Panc1 (cell line): ENCODE results near the gene LRRC18. TPM values are rescaled to one million over a fixed set of nuclear protein-coding genes. Genes with fewer than 3 reads are reported as not detected.

Experiments
- ATAC-seq: fragments of 200-7000 bp; cut with Tn5 transposase; 2 replicates; pipeline ENCODE4 v1.9.1; 2020; ENCODE audit warnings: mild to moderate bottlenecking, moderate library complexity
- BruUV-seq: library from RNA; stranded (reverse); fragments of 400-500 nt; replicated peaks from 2 replicates; lab custom pipeline; 2021; lab: Mats Ljungman, UMichigan
- CTCF ChIA-PET: fragments of 300-600 bp; sonication (Branson Sonifier 250); formaldehyde crosslinking; loops from one replicate; lab custom pipeline; 2022; ENCODE audit warnings: antibody characterized with exemption; lab: Charles Lee
- POLR2A ChIA-PET: fragments of 300-600 bp; sonication (Branson Sonifier 250); formaldehyde crosslinking; loops from one replicate; lab custom pipeline; 2022; ENCODE audit warnings: antibody characterized with exemption; lab: Charles Lee
- DNase-seq: peaks from one replicate; pipeline ENCODE4 v3.0.0-alpha.2; 2010; ENCODE audit warnings: low read depth, low spot score
- H3K27ac ChIP-seq: 2 replicates; pipeline ENCODE4 v1.5.1; 2011; ENCODE audit warnings: mild to moderate bottlenecking, low read length, inconsistent platforms
- H3K27me3 ChIP-seq: fragments of 200-500 bp; sonication (Bioruptor generic); 2 replicates; pipeline ENCODE4 v1.6.0; 2014; ENCODE audit warnings: low read length, inconsistent platforms; ENCODE audit not compliant: control insufficient read depth, insufficient read depth
- H3K36me3 ChIP-seq: fragments of 200-500 bp; sonication (Bioruptor generic); 2 replicates; pipeline ENCODE4 v1.5.1; 2014; ENCODE audit warnings: inconsistent platforms, mild to moderate bottlenecking, low read length, moderate library complexity; ENCODE audit not compliant: control insufficient read depth, insufficient read depth
- H3K4me1 ChIP-seq: 2 replicates; pipeline ENCODE4 v1.5.1; 2011; ENCODE audit warnings: inconsistent platforms, mild to moderate bottlenecking, low read length, moderate library complexity; ENCODE audit not compliant: control insufficient read depth, insufficient read depth
- H3K4me3 ChIP-seq, 2 experiments: 2 replicates each; pipeline ENCODE4 v1.5.1; 2011 to 2012; ENCODE audit warnings: low read depth in 2 of 2, low read length in 2 of 2, mild to moderate bottlenecking in 2 of 2, inconsistent platforms in 1 of 2, moderate library complexity in 1 of 2
- H3K9me3 ChIP-seq: fragments of 200-500 bp; sonication (Bioruptor generic); 2 replicates; pipeline ENCODE4 v1.5.1; 2014; ENCODE audit warnings: low read depth, mild to moderate bottlenecking, inconsistent platforms, low read length, moderate library complexity; ENCODE audit not compliant: control insufficient read depth, insufficient read depth
- CTCF ChIP-seq: fragments of 450-650 bp; IDR thresholded peaks from 2 replicates; pipeline ENCODE4 v1.5.1; 2017; ENCODE audit warnings: mild to moderate bottlenecking
- POLR2AphosphoS5 ChIP-seq: IDR thresholded peaks from 2 replicates; pipeline ENCODE4 v1.6.1; 2012; ENCODE audit warnings: mild to moderate bottlenecking, low read depth, low read length, moderate library complexity
- REST ChIP-seq, 2 experiments: IDR thresholded peaks; 2 replicates each; pipeline ENCODE4 v1.6.1; 2011 to 2012; ENCODE audit warnings: low read depth in 2 of 2, control low read depth in 1 of 2, low read length in 1 of 2, mild to moderate bottlenecking in 1 of 2, moderate library complexity in 1 of 2; ENCODE audit not compliant: insufficient read depth in 1 of 2
- SIN3A ChIP-seq: IDR thresholded peaks from 2 replicates; pipeline ENCODE4 v1.6.1; 2012; ENCODE audit warnings: low read depth, mild to moderate bottlenecking, low read length, moderate library complexity, borderline replicate concordance; ENCODE audit not compliant: insufficient read depth
- TCF7L2 ChIP-seq: IDR thresholded peaks from 2 replicates; pipeline ENCODE4 v1.6.1; 2011; ENCODE audit warnings: mild to moderate bottlenecking, low read depth, low read length, inconsistent platforms
- in situ Hi-C: cut with HindIII; loops from 2 replicates; pipeline ENCODE4 v1.10.0; 2016; ENCODE audit warnings: low sequenced_read_pairs, low pct_unique_long_range_greater_than_20kb
- intact Hi-C: fragments of 100-400 bp; cut with micrococcal nuclease; formaldehyde crosslinking; loops from one replicate; pipeline ENCODE4 v1.10.0; 2022; ENCODE audit not compliant: unreplicated experiment
- total RNA-seq: library from RNA; stranded (reverse); gene quantifications from one replicate; pipeline ENCODE4 v1.2.1, GENCODE V29; 2021; ENCODE audit not compliant: unreplicated experiment

The LRRC18 gene
- total RNA-seq, 1 experiment from 2014 or later = not detected

- no peak for DNase-seq
- intact Hi-C loops = no loop called here
- H3K27me3 ChIP-seq = peaks cover 16% of the 10 kb centered on the region
- no peak for ATAC-seq
- H3K4me1 ChIP-seq = no peaks in the 10 kb centered on the region
- POLR2A ChIA-PET = no interaction called here
- TF ChIP-seq REST (IDR thresholded peaks at IDR 0.05; ENCODE audit: insufficient read depth in 1 of 2, low read depth in 2 of 2, low read length in 1 of 2) (no peak), POLR2AphosphoS5 (no peak), CTCF (no peak), TCF7L2 (no peak), SIN3A (no peak)
- no peak overlapping the region for H3K27ac ChIP-seq
- H3K36me3 ChIP-seq = no peaks in the 10 kb centered on the region
- H3K9me3 ChIP-seq = no peaks in the 10 kb centered on the region
- no TSS peak for BruUV-seq
- no peak overlapping the region for H3K4me3 ChIP-seq
- in situ Hi-C loops = no loop called here
- CTCF ChIA-PET = no interaction called here
Measured at GRCh38 chr10:48910548-48910947, 29.1 kb downstream of the LRRC18 start.

- BruUV-seq = no TSS peak
- Histone ChIP-seq H3K4me1 (no peaks in the 10 kb centered on the region), H3K27me3 (peaks cover 21% of the 10 kb centered on the region), H3K36me3 (no peaks in the 10 kb centered on the region), H3K27ac (no peak overlapping the region), H3K9me3 (no peaks in the 10 kb centered on the region), H3K4me3 (no peak overlapping the region)
- intact Hi-C loops (loop anchor here (10.0 kb wide), 1 partner anchor 467 kb away; no protein-coding TSS in a partner anchor), in situ Hi-C loops (no loop called here)
- no peak for DNase-seq
- ChIA-PET POLR2A (no interaction called here), CTCF (no interaction called here)
- ATAC-seq = no peak
- TF ChIP-seq SIN3A (no peak), REST (IDR thresholded peaks at IDR 0.05; ENCODE audit: insufficient read depth in 1 of 2, low read depth in 2 of 2, low read length in 1 of 2) (no peak), POLR2AphosphoS5 (no peak), CTCF (no peak), TCF7L2 (no peak)
Measured at GRCh38 chr10:48907730-48908129, 31.9 kb downstream of the LRRC18 start.
